Stomach (tissue), 9 donors: ENCODE data around the gene PLS1. TPM values are rescaled to one million over a fixed set of nuclear protein-coding genes. Genes with fewer than 3 reads are reported as not detected.
"Not testable (repeated sequence)": the region's sequence is repeated elsewhere in the genome, so short reads cannot be mapped to it uniquely, and the experiment has no call there.

Experiments used
- DNase-seq, 2 donors: peaks; one replicate each; pipeline versions ENCODE4 v3.0.0 to v3.0.0-alpha.2; 2013 to 2019
- H3K27ac ChIP-seq, 5 donors: fragments of 200-600 bp in 4 of 5; sonication (generic) in 4 of 5; one replicate each; pipeline ENCODE4 v1.5.1; 2013 to 2019; ENCODE audit warnings: mild to moderate bottlenecking in 1 of 5, moderate library complexity in 1 of 5
- H3K27me3 ChIP-seq, 3 donors: fragments of 200-600 bp; sonication (generic); one replicate each; pipeline ENCODE4 v1.5.1; 2017 to 2019; ENCODE audit warnings: mixed run types in 1 of 3
- H3K36me3 ChIP-seq, 4 donors: fragments of 200-600 bp; sonication (generic); 1 replicate in 3 of 4; 2 replicates in 1 of 4; pipeline ENCODE4 v1.5.1; 2016 to 2019
- H3K4me1 ChIP-seq, 4 donors: fragments of 200-600 bp; sonication (generic); one replicate each; pipeline ENCODE4 v1.5.1; 2016 to 2019
- H3K4me3 ChIP-seq, 4 donors: fragments of 200-600 bp; sonication (generic) in 3 of 4; one replicate each; pipeline ENCODE4 v1.5.1; 2016 to 2019; ENCODE audit warnings: mild to moderate bottlenecking in 1 of 4
- H3K9me3 ChIP-seq, 4 donors: fragments of 200-600 bp; sonication (generic); one replicate each; pipeline ENCODE4 v1.5.1; 2016 to 2019
- CTCF ChIP-seq, 7 experiments: fragments of 450-650 bp in 4 of 7; fragments of 200-600 bp in 3 of 7; sonication (generic) in 3 of 7; IDR thresholded peaks; one replicate each; pipeline ENCODE4 v1.5.1; 2016 to 2019; ENCODE audit warnings: antibody characterized with exemption in 7 of 7, control low read depth in 2 of 7, mild to moderate bottlenecking in 1 of 7
- EP300 ChIP-seq: sonication (generic); formaldehyde crosslinking; IDR thresholded peaks from one replicate; pipeline ENCODE4 v1.6.1; 2017; ENCODE audit warnings: antibody characterized with exemption
- POLR2A ChIP-seq, 4 donors: fragments of 450-650 bp; IDR thresholded peaks; one replicate each; pipeline ENCODE4 v1.6.1; 2016; ENCODE audit warnings: antibody characterized with exemption in 4 of 4, control low read depth in 2 of 4, mild to moderate bottlenecking in 1 of 4, moderate library complexity in 1 of 4
- POLR2AphosphoS5 ChIP-seq, 3 donors: sonication (generic); formaldehyde crosslinking; IDR thresholded peaks; one replicate each; pipeline ENCODE4 v1.6.1; 2016; ENCODE audit warnings: antibody characterized with exemption in 3 of 3
- WGBS, 5 donors: extraction: QIAGEN DNeasy Blood & Tissue Kit in 3 of 5; methylation state at CpG; one replicate each; pipeline versions ENCODE4 v1.1.5 to v1.1.7; 2013 to 2018; 5-methylcytosine and 5-hydroxymethylcytosine counted together
- intact Hi-C: fragments of 100-400 bp; cut with DNase I; formaldehyde crosslinking; loops from one replicate; pipeline ENCODE4 v1.15.1; 2023; ENCODE audit warnings: low total_unique reads
- polyA plus RNA-seq, 3 donors: library from polyadenylated mRNA; stranded (reverse); fragments of 200-250 nt; gene quantifications; one replicate each; pipeline ENCODE4 v1.2.3, GENCODE V29; 2013
- total RNA-seq, 5 donors: library from RNA; depleted of rRNA; stranded (reverse); fragments of >200 nt; gene quantifications; one replicate each; pipeline versions ENCODE4 v1.1.0 to v1.2.3, GENCODE V29; 2014 to 2016
- donor health status: healthy with polysubstance abuse.
- donor health status: Bipolar disorder and iron deficiency.
- donor health status: healthy.

PLS1 gene
- total and polyA plus RNA-seq, 8 donors: 5.2 to 79.1 (median 19.3) TPM

DNA sequence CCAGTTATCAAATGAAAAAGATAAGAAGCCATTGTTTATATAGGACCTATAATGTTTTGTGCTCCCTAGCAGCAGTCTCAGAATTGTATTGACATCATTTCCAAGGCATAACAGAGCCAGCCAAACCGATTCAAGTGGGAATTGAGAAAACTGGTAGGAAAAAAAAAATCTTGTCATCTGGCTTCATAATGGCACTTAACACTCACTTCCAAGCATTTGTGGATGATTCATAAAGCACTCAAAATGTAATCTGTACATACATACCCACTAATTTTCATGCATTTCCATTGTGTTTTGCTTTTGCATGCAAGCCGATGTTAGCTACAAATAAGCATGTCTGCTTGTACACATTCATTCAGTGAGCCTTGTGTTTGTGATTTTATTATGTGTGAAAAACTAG, 109.0 kb downstream of the PLS1 start:
- H3K27ac ChIP-seq: no peak overlapping the region
- H3K9me3 ChIP-seq: no peaks in the 10 kb centered on the region
- H3K36me3 ChIP-seq: no peaks in the 10 kb centered on the region
- H3K27me3 ChIP-seq: no peaks in the 10 kb centered on the region
- no peak overlapping the region for H3K4me3 ChIP-seq
- peak in 1 of 2 donors; percentile 18 for DNase-seq
- WGBS, 5 donors: 53 to 63% (median 60%) methylated on average over 2 of the region's 2 CpGs
- intact Hi-C loops: no loop called here
- peaks cover 0 to 6% (median 0%) of the 10 kb centered on the region in 4 donors for H3K4me1 ChIP-seq
- TF ChIP-seq EP300: no peak
- TF ChIP-seq CTCF (IDR thresholded peaks at IDR 0.05): no peak
- no peak for TF ChIP-seq POLR2A (IDR thresholded peaks at IDR 0.05)
- TF ChIP-seq POLR2AphosphoS5 (IDR thresholded peaks at IDR 0.05): no peak

DNA sequence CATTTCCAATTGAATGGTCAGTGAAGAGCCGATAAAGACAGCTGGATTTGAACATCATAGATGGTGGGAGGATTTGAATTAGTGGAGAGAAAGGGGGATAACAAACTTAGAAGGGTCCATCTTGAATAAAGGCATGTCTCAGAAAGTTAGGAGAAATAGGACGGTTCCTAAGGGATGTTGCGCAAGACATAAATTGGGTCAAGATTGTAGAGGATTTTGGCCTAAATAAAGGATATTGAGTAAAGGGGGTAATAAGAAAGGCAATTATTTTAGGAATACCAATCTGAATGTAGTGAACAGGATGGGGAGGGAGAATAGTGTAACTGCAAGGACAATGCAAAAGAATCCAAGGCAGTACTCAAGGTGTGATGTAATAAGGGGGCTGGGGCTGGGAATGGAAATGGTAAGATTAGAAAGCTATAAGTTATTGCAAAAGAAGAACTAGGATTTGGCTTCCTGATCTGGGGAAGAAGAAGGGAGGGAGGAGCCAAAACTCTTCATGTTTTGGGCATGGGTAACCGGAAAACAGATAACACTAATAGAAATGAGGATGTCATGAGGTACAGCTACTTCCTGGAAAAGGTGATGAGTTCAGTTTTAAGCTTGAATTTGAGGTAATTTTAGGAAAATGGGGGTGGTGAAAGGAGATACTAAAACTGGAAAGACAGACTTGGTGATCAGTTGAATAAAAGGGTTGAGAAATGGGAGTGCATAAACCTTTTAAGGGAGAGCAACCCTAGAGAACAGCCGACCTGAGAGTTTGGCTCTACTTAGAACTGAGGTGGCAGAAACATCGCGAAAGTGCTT, 110.3 kb downstream of the PLS1 start:
- H3K4me3 ChIP-seq: no peak overlapping the region
- no peaks in the 10 kb centered on the region for H3K9me3 ChIP-seq
- H3K4me1 ChIP-seq: peaks cover 0 to 6% (median 0%) of the 10 kb centered on the region in 4 donors
- H3K27me3 ChIP-seq: no peaks in the 10 kb centered on the region
- H3K36me3 ChIP-seq: no peaks in the 10 kb centered on the region
- intact Hi-C loops: no loop called here
- no peak for TF ChIP-seq EP300
- TF ChIP-seq CTCF (IDR thresholded peaks at IDR 0.05): no peak
- TF ChIP-seq POLR2A (IDR thresholded peaks at IDR 0.05): no peak
- TF ChIP-seq POLR2AphosphoS5 (IDR thresholded peaks at IDR 0.05): no peak
- 85 to 89% (median 87%) methylated on average over 7 of the region's 7 CpGs for WGBS, 5 donors
- no peak overlapping the region for H3K27ac ChIP-seq
- no peak for DNase-seq

DNA sequence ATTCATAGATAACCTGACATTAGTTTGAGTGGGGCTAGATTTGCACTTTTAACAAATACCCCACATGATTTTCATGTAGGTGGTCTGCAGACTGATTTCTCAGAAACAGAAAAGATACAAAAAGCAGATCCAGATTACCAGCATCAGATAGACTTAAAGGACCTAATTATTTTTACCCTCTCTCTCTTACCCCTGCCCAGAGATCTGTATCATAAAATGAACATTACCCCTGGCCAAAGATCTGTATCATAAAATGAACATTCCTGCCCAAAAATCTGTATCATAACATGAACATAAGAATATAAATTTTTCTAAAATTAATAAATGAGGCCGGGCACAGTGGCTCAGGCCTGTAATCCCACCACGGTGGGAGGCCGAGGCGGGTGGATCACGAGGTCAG, 113.0 kb downstream of the PLS1 start:
- H3K4me3 ChIP-seq: no peak overlapping the region
- H3K4me1 ChIP-seq: peaks cover 0 to 6% (median 0%) of the 10 kb centered on the region in 4 donors
- 94 to 96% (median 95%) methylated on average over 5 of the region's 5 CpGs for WGBS, 5 donors
- peaks cover 0 to 4% (median 0%) of the 10 kb centered on the region in 4 donors for H3K36me3 ChIP-seq
- intact Hi-C loops: no loop called here
- no peak for DNase-seq
- H3K27me3 ChIP-seq: no peaks in the 10 kb centered on the region
- no peaks in the 10 kb centered on the region for H3K9me3 ChIP-seq
- no peak overlapping the region for H3K27ac ChIP-seq
- TF ChIP-seq POLR2A (IDR thresholded peaks at IDR 0.05) (no peak), CTCF (IDR thresholded peaks at IDR 0.05) (no peak), POLR2AphosphoS5 (IDR thresholded peaks at IDR 0.05) (no peak), EP300 (no peak)

DNA sequence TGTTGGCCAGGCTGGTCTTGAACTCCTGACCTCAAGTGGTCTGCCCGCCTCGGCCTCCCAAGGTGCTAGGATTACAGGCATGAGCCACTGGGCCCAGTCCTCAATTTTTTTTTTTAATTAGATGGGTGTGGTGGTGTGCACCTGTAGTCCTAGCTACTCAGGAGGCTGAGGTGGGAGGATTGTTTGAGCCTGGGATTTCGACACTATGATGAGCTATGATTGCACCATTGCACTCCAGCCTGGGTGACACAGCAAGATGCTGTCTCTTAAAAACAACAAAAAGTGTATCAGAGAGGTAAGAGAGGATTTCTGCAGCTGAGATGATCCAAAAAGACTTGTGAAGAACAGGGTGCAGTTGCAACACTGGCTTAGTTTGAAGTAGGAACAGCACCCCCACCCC, 118.7 kb downstream of the PLS1 start:
- H3K27ac ChIP-seq, H3K27me3 ChIP-seq, H3K4me3 ChIP-seq, H3K9me3 ChIP-seq, H3K36me3 ChIP-seq, intact Hi-C loops, DNase-seq, H3K4me1 ChIP-seq: not testable (repeated sequence)
- WGBS, 5 donors: 86 to 99% (median 94%) methylated on average over 3 of the region's 3 CpGs

- TF ChIP-seq POLR2A (IDR thresholded peaks at IDR 0.05): no peak
- H3K4me3 ChIP-seq: no peak overlapping the region
- H3K9me3 ChIP-seq: no peaks in the 10 kb centered on the region
- no peak overlapping the region for H3K27ac ChIP-seq
- DNase-seq: no peak
- peaks cover 0 to 4% (median 0%) of the 10 kb centered on the region in 4 donors for H3K36me3 ChIP-seq
- intact Hi-C loops: no loop called here
- no peaks in the 10 kb centered on the region for H3K4me1 ChIP-seq
- WGBS, 5 donors: 89 to 95% (median 91%) methylated on average over 4 of the region's 4 CpGs
- no peaks in the 10 kb centered on the region for H3K27me3 ChIP-seq
Observed at GRCh38 chr3:142716102-142716501, 119.9 kb downstream of the PLS1 start.
